Ecto neural progenitor cell (in vitro differentiated cells): ENCODE data around the gene ROPN1B.
A peak's percentile ranks its signal among the peaks of the same experiment; 100 is the strongest.

ENCODE experiments used
- DNase-seq: peaks from one replicate; pipeline ENCODE4 v3.0.0-alpha.2; 2018; ENCODE audit warnings: low spot score

Gene ROPN1B

GRCh38 chr3:126004692-126005091 is 35.7 kb downstream of the ROPN1B start:
- no peak for DNase-seq

GRCh38 chr3:126005951-126006350 is 37.0 kb downstream of the ROPN1B start:
- DNase-seq = no peak

GRCh38 chr3:126008219-126008618 is 39.2 kb downstream of the ROPN1B start:
- DNase-seq = no peak

GRCh38 chr3:126009181-126009580 is 40.2 kb downstream of the ROPN1B start:
- no peak for DNase-seq

GRCh38 chr3:126013751-126014156 is 44.8 kb downstream of the ROPN1B start:
- DNase-seq = no peak

- no peak for DNase-seq
These were observed 45.3 kb downstream of the ROPN1B start for GRCh38 chr3:126014252-126014651.

- DNase-seq = no peak
These were observed 46.1 kb downstream of the ROPN1B start for GRCh38 chr3:126015075-126015474.

GRCh38 chr3:126016616-126017015 is 47.6 kb downstream of the ROPN1B start:
- DNase-seq = no peak

GRCh38 chr3:126017362-126017761 is 48.4 kb downstream of the ROPN1B start:
- DNase-seq = no peak

- DNase-seq = no peak
These were observed 49.6 kb downstream of the ROPN1B start for GRCh38 chr3:126018545-126018944.

- DNase-seq = no peak
These were observed 50.0 kb downstream of the ROPN1B start for GRCh38 chr3:126018995-126019394.

- DNase-seq = no peak
These were observed 50.7 kb downstream of the ROPN1B start for GRCh38 chr3:126019683-126020082.

- DNase-seq = no peak
These were observed 52.2 kb downstream of the ROPN1B start for GRCh38 chr3:126021224-126021623.

- DNase-seq = no peak
These were observed 52.7 kb downstream of the ROPN1B start for GRCh38 chr3:126021702-126022101.

GRCh38 chr3:126022741-126023359 is 53.9 kb downstream of the ROPN1B start:
- DNase-seq = no peak

GRCh38 chr3:126023390-126023789 is 54.4 kb downstream of the ROPN1B start:
- no peak for DNase-seq

- no peak for DNase-seq
These were observed 55.3 kb downstream of the ROPN1B start for GRCh38 chr3:126024049-126024854.

- no peak for DNase-seq
These were observed 56.2 kb downstream of the ROPN1B start for GRCh38 chr3:126025116-126025729.

- DNase-seq = no peak
These were observed 56.9 kb downstream of the ROPN1B start for GRCh38 chr3:126025862-126026261.

- no peak for DNase-seq
These were observed 57.3 kb downstream of the ROPN1B start for GRCh38 chr3:126026277-126026751.

- DNase-seq = no peak
These were observed 57.8 kb downstream of the ROPN1B start for GRCh38 chr3:126026761-126027160.

- peak; percentile 26 for DNase-seq
These were observed 59.1 kb downstream of the ROPN1B start for GRCh38 chr3:126028096-126028495.

GRCh38 chr3:126029241-126029640 is 60.3 kb downstream of the ROPN1B start:
- no peak for DNase-seq
